HCT116 (cell line): Measurements from ENCODE around the gene OR51B5. TPM values are rescaled to one million over a fixed set of nuclear protein-coding genes. Genes with fewer than 3 reads are reported as not detected.

ENCODE experiments used
- ATAC-seq: fragments of 200-7000 bp; cut with Tn5 transposase; 2 replicates; pipeline ENCODE4 v1.9.1; 2020; ENCODE audit warnings: mild to moderate bottlenecking, moderate library complexity
- BruUV-seq: library from RNA; stranded (reverse); fragments of 400-500 nt; replicated peaks from 2 replicates; lab custom pipeline; 2021; lab: Mats Ljungman, UMichigan
- CTCF ChIA-PET: fragments of 300-600 bp; sonication (Branson Sonifier 250); formaldehyde crosslinking; loops from one replicate; lab custom pipeline; 2021; ENCODE audit warnings: antibody characterized with exemption; lab: Charles Lee
- POLR2A ChIA-PET: fragments of 300-600, 350-600 bp; sonication (Branson Sonifier 250); formaldehyde crosslinking; loops from one replicate; lab custom pipeline; 2021; ENCODE audit warnings: antibody characterized with exemption; lab: Charles Lee
- RAD21 ChIA-PET, 2 experiments: fragments of 300-600 bp; sonication (Branson Sonifier 250); formaldehyde crosslinking; loops; one replicate each; lab custom pipeline; 2023; ENCODE audit warnings: low total read pairs in 2 of 2; ENCODE audit not compliant: uncharacterized antibody in 2 of 2, unreplicated experiment in 2 of 2, low non-redundant PET in 1 of 2; lab: Charles Lee
- DNase-seq: peaks from one replicate; pipeline ENCODE4 v3.0.0-alpha.2; 2010; ENCODE audit warnings: low read depth, low spot score
- H2AFZ ChIP-seq: fragments of 200-600 bp; shearing (Covaris generic), sonication (generic); 2 replicates; pipeline ENCODE4 v1.6.1; 2017; ENCODE audit warnings: low read depth, mixed run types, mixed read lengths, antibody characterized with exemption, low read length; ENCODE audit not compliant: poor library complexity, severe bottlenecking
- H3K27ac ChIP-seq: 2 replicates; pipeline ENCODE4 v1.5.1; 2012; ENCODE audit warnings: low read depth, low read length
- H3K27me3 ChIP-seq: fragments of 200-600 bp; sonication (generic); 2 replicates; pipeline ENCODE4 v1.6.1; 2016; ENCODE audit warnings: mixed run types, low read length, mixed read lengths; ENCODE audit not compliant: insufficient read depth
- H3K36me3 ChIP-seq, 2 experiments: fragments of 200-500 bp in 1 of 2; fragments of 200-600 bp in 1 of 2; sonication (Bioruptor generic) in 1 of 2; sonication (generic) in 1 of 2; 2 replicates each; pipeline versions ENCODE4 v1.5.1 to v1.6.1; 2014 to 2016; ENCODE audit warnings: low read length in 2 of 2, inconsistent platforms in 1 of 2, mixed read lengths in 1 of 2, mixed run types in 1 of 2; ENCODE audit not compliant: insufficient read depth in 2 of 2, control insufficient read depth in 1 of 2
- H3K4me1 ChIP-seq, 2 experiments: fragments of 200-600 bp in 1 of 2; sonication (generic) in 1 of 2; 2 replicates each; pipeline versions ENCODE4 v1.5.1 to v1.6.1; 2012 to 2017; ENCODE audit warnings: low read length in 2 of 2, inconsistent platforms in 1 of 2, mild to moderate bottlenecking in 1 of 2, mixed read lengths in 1 of 2, mixed run types in 1 of 2, moderate library complexity in 1 of 2; ENCODE audit not compliant: insufficient read depth in 2 of 2, control insufficient read depth in 1 of 2
- H3K4me2 ChIP-seq: fragments of 200-600 bp; sonication (generic); 2 replicates; pipeline ENCODE4 v1.6.1; 2017; ENCODE audit warnings: mixed run types, low read length, mixed read lengths
- H3K4me3 ChIP-seq, 2 experiments: fragments of 200-600 bp in 1 of 2; sonication (generic) in 1 of 2; replicated peaks in 1 of 2; 2 replicates each; pipeline ENCODE4 v1.5.1; 2011 to 2016; ENCODE audit warnings: low read length in 2 of 2, control low read depth in 1 of 2, low read depth in 1 of 2, mild to moderate bottlenecking in 1 of 2, mixed read lengths in 1 of 2, mixed run types in 1 of 2
- H3K79me2 ChIP-seq: fragments of 200-600 bp; sonication (generic); 2 replicates; pipeline ENCODE4 v1.6.1; 2017; ENCODE audit warnings: mild to moderate bottlenecking, mixed run types, low read length, moderate library complexity, mixed read lengths; ENCODE audit not compliant: insufficient read depth
- H3K9ac ChIP-seq: fragments of 200-600 bp; sonication (generic); 2 replicates; pipeline ENCODE4 v1.6.1; 2016; ENCODE audit warnings: low read length, mixed read lengths
- H3K9me2 ChIP-seq: fragments of 200-600 bp; sonication (generic), shearing (Covaris generic); 2 replicates; pipeline ENCODE4 v1.6.1; 2017; ENCODE audit warnings: mixed run types, mild to moderate bottlenecking, moderate library complexity; ENCODE audit not compliant: insufficient read depth
- H3K9me3 ChIP-seq, 2 experiments: fragments of 200-500 bp in 1 of 2; fragments of 200-600 bp in 1 of 2; sonication (Bioruptor generic) in 1 of 2; sonication (generic) in 1 of 2; 2 replicates each; pipeline ENCODE4 v1.6.1; 2014 to 2017; ENCODE audit warnings: low read length in 2 of 2, mixed read lengths in 2 of 2, inconsistent platforms in 1 of 2, low read depth in 1 of 2, mild to moderate bottlenecking in 1 of 2, mixed run types in 1 of 2, moderate library complexity in 1 of 2; ENCODE audit not compliant: control insufficient read depth in 1 of 2, insufficient read depth in 1 of 2
- H4K20me1 ChIP-seq: fragments of 200-600 bp; sonication (generic), shearing (Covaris generic); 2 replicates; pipeline ENCODE4 v1.6.1; 2017; ENCODE audit warnings: mixed run types, mild to moderate bottlenecking, moderate library complexity; ENCODE audit not compliant: insufficient read depth
- CEBPB ChIP-seq: IDR thresholded peaks from 2 replicates; pipeline ENCODE4 v1.6.1; 2012; ENCODE audit warnings: low read depth
- ELF1 ChIP-seq: IDR thresholded peaks from 2 replicates; pipeline ENCODE4 v1.6.1; 2012; ENCODE audit warnings: low read depth, borderline replicate concordance
- FOSL1 ChIP-seq: IDR thresholded peaks from 2 replicates; pipeline ENCODE4 v1.6.1; 2012; ENCODE audit warnings: low read depth
- JUND ChIP-seq: IDR thresholded peaks from 2 replicates; pipeline ENCODE4 v1.6.1; 2012
- POLR2AphosphoS5 ChIP-seq: IDR thresholded peaks from 2 replicates; pipeline ENCODE4 v1.6.1; 2011; ENCODE audit warnings: mild to moderate bottlenecking, low read depth, low read length, moderate library complexity
- RAD21 ChIP-seq: IDR thresholded peaks from 2 replicates; pipeline ENCODE4 v1.6.1; 2012; ENCODE audit warnings: low read depth, mild to moderate bottlenecking
- SIN3A ChIP-seq: IDR thresholded peaks from 2 replicates; pipeline ENCODE4 v1.6.1; 2012; ENCODE audit warnings: low read depth
- YY1 ChIP-seq: IDR thresholded peaks from 2 replicates; pipeline ENCODE4 v1.6.1; 2011; ENCODE audit warnings: low read length, low read depth, moderate library complexity, mild to moderate bottlenecking; ENCODE audit not compliant: insufficient replicate concordance; ENCODE audit errors: extremely low read depth
- ZNF274 ChIP-seq: fragments of 200-500 bp; sonication (Bioruptor generic); IDR thresholded peaks from 2 replicates; pipeline ENCODE4 v1.6.1; 2014; ENCODE audit warnings: mild to moderate bottlenecking, low read depth, low read length, inconsistent platforms
- intact Hi-C: fragments of 100-400 bp; cut with micrococcal nuclease; formaldehyde crosslinking; loops from 2 replicates; pipeline ENCODE4 v1.10.0; 2022
- total RNA-seq: library from RNA; stranded (reverse); gene quantifications from one replicate; pipeline ENCODE4 v1.2.1, GENCODE V29; 2021; ENCODE audit not compliant: unreplicated experiment
- TF ChIP-seq, protein P1 (sequence below), 3 experiments: fragments of 200-600 bp in 1 of 3; sonication (generic) in 1 of 3; IDR thresholded peaks in 2 of 3; conservative IDR thresholded peaks in 1 of 3; 2 replicates each; pipeline ENCODE4 v1.5.1; 2012 to 2017; ENCODE audit warnings: low read depth in 2 of 3, low read length in 2 of 3, antibody characterized with exemption in 1 of 3, borderline replicate concordance in 1 of 3, control low read depth in 1 of 3, mild to moderate bottlenecking in 1 of 3, mixed read lengths in 1 of 3, mixed run types in 1 of 3, moderate library complexity in 1 of 3; ENCODE audit not compliant: insufficient read depth in 1 of 3
- TF ChIP-seq, protein P2 (sequence below): IDR thresholded peaks from 2 replicates; pipeline ENCODE4 v1.6.1; 2011; ENCODE audit warnings: mild to moderate bottlenecking, low read length, moderate library complexity; ENCODE audit not compliant: insufficient replicate concordance; ENCODE audit errors: extremely low read depth

The OR51B5 gene
- total RNA-seq, 1 experiment from 2014 or later: 140 TPM

DNA sequence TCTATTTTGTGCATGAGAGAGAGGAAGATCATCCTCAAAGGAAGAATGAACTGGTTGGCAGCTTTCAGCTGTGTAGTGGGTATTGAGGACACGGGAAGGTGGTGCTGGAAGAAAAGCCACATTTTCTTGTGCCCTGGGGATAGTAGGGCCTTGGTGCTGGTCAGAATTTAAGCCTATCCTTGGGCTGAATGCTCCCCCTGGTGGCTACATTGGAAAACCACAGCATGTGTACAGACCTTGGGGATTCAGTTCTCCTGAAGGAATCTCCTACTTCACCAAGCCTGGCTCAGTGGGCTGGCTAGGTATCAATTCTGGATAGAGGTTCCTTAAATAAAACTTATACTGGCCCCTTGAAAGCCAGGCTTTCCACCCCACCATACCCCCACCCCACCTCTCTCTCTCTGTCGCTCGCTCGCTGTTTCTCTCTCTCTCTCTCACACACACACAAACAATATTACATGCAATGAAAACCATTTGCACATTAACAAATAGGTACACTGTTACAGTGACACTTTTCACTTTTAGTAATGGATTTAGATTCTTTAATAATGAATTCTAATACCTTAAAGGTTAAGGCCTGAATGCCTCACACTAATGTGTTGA is 37.5 kb upstream of the OR51B5 start:
- Histone ChIP-seq H3K9ac (no peak overlapping the region), H2AFZ (no peak overlapping the region), H3K9me2 (no peaks in the 10 kb centered on the region), H3K9me3 (no peaks in the 10 kb centered on the region), H3K4me2 (no peak overlapping the region), H3K4me1 (peaks cover 0 to 16% of the 10 kb centered on the region in 2 experiments; a peak in 1 of 4 replicates), H4K20me1 (peaks cover 40% of the 10 kb centered on the region; the same call in 1 of the 2 replicates), H3K36me3 (peaks cover 8 to 49% of the 10 kb centered on the region in 2 experiments; a peak in 3 of 4 replicates), H3K79me2 (peaks cover 81% of the 10 kb centered on the region), H3K27me3 (no peaks in the 10 kb centered on the region), H3K4me3 (no peak overlapping the region), H3K27ac (no peak overlapping the region; the same call in 1 of the 2 replicates)
- intact Hi-C loops: loop anchor here (1.0 to 10.0 kb wide), 3 partner anchors 177 to 766 kb away; no protein-coding TSS in a partner anchor
- ATAC-seq (peak; percentile 92), DNase-seq (peak; percentile 36)
- ChIA-PET CTCF (no interaction called here), RAD21 (no interaction called here), POLR2A (no interaction called here)
- peak; percentile 64 for TF ChIP-seq RAD21
- TF ChIP-seq JUND: no peak
- TF ChIP-seq FOSL1: no peak
- TF ChIP-seq, protein P1, sequence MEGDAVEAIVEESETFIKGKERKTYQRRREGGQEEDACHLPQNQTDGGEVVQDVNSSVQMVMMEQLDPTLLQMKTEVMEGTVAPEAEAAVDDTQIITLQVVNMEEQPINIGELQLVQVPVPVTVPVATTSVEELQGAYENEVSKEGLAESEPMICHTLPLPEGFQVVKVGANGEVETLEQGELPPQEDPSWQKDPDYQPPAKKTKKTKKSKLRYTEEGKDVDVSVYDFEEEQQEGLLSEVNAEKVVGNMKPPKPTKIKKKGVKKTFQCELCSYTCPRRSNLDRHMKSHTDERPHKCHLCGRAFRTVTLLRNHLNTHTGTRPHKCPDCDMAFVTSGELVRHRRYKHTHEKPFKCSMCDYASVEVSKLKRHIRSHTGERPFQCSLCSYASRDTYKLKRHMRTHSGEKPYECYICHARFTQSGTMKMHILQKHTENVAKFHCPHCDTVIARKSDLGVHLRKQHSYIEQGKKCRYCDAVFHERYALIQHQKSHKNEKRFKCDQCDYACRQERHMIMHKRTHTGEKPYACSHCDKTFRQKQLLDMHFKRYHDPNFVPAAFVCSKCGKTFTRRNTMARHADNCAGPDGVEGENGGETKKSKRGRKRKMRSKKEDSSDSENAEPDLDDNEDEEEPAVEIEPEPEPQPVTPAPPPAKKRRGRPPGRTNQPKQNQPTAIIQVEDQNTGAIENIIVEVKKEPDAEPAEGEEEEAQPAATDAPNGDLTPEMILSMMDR (IDR thresholded peaks at IDR 0.05 in 2 of 3, conservative IDR thresholded peaks at IDR 0.05 in 1 of 3; ENCODE audit: borderline replicate concordance in 1 of 3, insufficient read depth in 1 of 3, low read depth in 2 of 3, low read length in 2 of 3): peak; percentile 45 to 82 (median 78); a peak in 5 of 6 replicates
- BruUV-seq: no TSS peak

DNA sequence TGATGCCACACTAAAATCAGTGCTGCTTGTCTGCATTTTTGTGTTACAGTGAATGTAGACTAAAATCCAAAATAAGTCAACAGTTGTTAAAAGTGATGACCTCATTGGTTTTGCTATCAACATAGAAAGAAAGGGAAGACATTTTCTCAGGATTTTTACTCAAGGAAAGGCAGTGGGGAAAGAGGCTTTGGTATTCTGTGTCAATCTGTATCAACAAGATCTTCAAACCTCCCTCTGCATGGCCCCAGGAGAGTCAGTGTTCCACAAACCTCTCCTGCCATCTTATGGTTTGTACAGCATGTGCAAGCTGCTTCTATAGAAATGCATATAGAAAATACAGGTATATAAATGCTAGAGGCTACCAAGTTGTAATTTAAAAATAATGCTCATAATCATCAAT is 26.5 kb upstream of the OR51B5 start:
- peaks cover 96% of the 10 kb centered on the region for H3K79me2 ChIP-seq
- intact Hi-C loops: no loop called here
- no peak overlapping the region for H2AFZ ChIP-seq
- RAD21 ChIA-PET: no interaction called here
- peaks cover 0 to 26% of the 10 kb centered on the region in 2 experiments; a peak in 2 of 4 replicates for H3K36me3 ChIP-seq
- H3K4me2 ChIP-seq: no peak overlapping the region
- H3K4me3 ChIP-seq: no peak overlapping the region
- ATAC-seq: 0 out of 2 replicates have a peak, but pooled peaks have one; percentile 16
- H3K27ac ChIP-seq: no peak overlapping the region
- POLR2A ChIA-PET: no interaction called here
- peaks cover 34% of the 10 kb centered on the region for H4K20me1 ChIP-seq
- H3K4me1 ChIP-seq: peaks cover 3 to 67% of the 10 kb centered on the region in 2 experiments; a peak in 2 of 4 replicates
- H3K27me3 ChIP-seq: no peaks in the 10 kb centered on the region
- H3K9ac ChIP-seq: no peak overlapping the region
- CTCF ChIA-PET: no interaction called here
- no peaks in the 10 kb centered on the region for H3K9me2 ChIP-seq
- no peak for DNase-seq
- no TSS peak for BruUV-seq
- TF ChIP-seq, protein P2, sequence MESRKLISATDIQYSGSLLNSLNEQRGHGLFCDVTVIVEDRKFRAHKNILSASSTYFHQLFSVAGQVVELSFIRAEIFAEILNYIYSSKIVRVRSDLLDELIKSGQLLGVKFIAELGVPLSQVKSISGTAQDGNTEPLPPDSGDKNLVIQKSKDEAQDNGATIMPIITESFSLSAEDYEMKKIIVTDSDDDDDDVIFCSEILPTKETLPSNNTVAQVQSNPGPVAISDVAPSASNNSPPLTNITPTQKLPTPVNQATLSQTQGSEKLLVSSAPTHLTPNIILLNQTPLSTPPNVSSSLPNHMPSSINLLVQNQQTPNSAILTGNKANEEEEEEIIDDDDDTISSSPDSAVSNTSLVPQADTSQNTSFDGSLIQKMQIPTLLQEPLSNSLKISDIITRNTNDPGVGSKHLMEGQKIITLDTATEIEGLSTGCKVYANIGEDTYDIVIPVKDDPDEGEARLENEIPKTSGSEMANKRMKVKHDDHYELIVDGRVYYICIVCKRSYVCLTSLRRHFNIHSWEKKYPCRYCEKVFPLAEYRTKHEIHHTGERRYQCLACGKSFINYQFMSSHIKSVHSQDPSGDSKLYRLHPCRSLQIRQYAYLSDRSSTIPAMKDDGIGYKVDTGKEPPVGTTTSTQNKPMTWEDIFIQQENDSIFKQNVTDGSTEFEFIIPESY: no peak
- no peak for TF ChIP-seq POLR2AphosphoS5
- TF ChIP-seq CEBPB: no peak
- no peak for TF ChIP-seq SIN3A
- TF ChIP-seq RAD21: peak; percentile 12; the same call in 1 of the 2 replicates
- TF ChIP-seq YY1: no peak
- no peak for TF ChIP-seq ELF1
- no peak for TF ChIP-seq ZNF274
- TF ChIP-seq, all 23 proteins: peak for 1
- no peaks in the 10 kb centered on the region for H3K9me3 ChIP-seq
